GM13977 (cell line): ENCODE results near the gene BDH1.

Experiments
- DNase-seq: peaks from one replicate; pipeline ENCODE4 v3.0.0; 2012; ENCODE audit warnings: low spot score
- in situ Hi-C: fragments of 300-500 bp; cut with MboI; formaldehyde crosslinking; loops from one replicate; pipeline ENCODE4 v1.12.0; 2022; ENCODE audit warnings: low sequenced_read_pairs, low pct_unique_long_range_greater_than_20kb, mixed read lengths, inconsistent platforms; ENCODE audit not compliant: unreplicated experiment
- TF ChIP-seq, protein P1 (sequence below): IDR thresholded peaks from 2 replicates; pipeline ENCODE4 v1.5.1; 2012; ENCODE audit warnings: mild to moderate bottlenecking, control low read depth; ENCODE audit not compliant: insufficient read depth; ENCODE audit errors: extremely low read depth, missing control alignments

The BDH1 gene

DNA sequence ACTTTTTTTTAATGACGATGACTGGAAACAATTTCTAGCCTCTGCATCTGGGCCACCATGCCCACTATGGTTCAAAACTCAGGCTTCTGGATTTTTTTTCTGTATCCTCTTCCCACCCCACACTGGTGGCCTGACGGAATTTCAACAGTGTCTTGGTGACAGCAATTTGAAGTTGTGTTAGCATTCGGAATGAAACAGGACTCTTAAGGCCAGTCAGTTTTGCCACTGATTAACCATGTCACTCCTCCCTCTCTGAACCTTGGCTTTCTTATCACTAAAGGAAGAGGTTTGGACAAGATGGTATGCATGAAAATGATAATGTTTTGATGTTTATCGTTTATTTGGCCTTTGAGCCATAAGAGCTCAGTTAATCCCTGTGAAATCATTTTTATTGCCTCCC, 41.6 kb upstream of the BDH1 start:
- in situ Hi-C loops = no loop called here
- TF ChIP-seq, protein P1, sequence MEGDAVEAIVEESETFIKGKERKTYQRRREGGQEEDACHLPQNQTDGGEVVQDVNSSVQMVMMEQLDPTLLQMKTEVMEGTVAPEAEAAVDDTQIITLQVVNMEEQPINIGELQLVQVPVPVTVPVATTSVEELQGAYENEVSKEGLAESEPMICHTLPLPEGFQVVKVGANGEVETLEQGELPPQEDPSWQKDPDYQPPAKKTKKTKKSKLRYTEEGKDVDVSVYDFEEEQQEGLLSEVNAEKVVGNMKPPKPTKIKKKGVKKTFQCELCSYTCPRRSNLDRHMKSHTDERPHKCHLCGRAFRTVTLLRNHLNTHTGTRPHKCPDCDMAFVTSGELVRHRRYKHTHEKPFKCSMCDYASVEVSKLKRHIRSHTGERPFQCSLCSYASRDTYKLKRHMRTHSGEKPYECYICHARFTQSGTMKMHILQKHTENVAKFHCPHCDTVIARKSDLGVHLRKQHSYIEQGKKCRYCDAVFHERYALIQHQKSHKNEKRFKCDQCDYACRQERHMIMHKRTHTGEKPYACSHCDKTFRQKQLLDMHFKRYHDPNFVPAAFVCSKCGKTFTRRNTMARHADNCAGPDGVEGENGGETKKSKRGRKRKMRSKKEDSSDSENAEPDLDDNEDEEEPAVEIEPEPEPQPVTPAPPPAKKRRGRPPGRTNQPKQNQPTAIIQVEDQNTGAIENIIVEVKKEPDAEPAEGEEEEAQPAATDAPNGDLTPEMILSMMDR = no peak
- no peak for DNase-seq

DNA sequence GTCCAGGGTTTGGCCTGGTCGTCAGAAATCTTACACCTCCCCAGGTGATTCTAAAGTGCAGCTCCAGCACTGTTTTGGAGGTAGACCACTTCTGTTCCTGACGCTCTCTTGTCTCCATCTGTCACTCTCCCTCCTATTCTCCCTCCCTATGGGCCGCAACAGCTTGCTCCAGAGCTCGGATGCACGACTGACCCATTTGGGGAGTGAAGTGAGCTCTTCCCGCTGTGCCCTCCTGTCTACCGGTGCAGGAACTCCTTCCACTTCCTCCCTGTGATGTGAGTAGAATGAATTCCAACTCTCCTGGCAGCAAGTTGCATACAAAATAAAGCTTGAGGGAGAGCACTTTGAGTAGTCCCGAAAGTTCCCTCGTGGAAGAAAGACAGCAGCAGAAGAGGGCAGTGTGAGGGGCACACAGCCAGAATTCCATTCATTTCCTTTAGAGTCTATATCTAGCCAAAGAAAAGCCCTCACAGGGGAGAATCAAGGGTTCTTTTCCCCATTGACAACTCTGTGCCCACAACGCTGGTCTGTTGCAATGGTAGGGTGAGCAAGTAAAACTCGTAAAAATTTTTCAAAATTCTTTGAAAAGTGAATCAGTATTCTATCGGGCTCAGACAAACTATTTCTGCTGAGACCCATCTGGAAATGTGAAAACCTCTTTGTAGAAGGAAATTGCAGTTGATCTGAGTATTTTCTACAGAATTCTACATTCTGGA, 39.9 kb upstream of the BDH1 start:
- TF ChIP-seq, protein P1 = no peak
- no peak for DNase-seq
- in situ Hi-C loops = no loop called here

DNA sequence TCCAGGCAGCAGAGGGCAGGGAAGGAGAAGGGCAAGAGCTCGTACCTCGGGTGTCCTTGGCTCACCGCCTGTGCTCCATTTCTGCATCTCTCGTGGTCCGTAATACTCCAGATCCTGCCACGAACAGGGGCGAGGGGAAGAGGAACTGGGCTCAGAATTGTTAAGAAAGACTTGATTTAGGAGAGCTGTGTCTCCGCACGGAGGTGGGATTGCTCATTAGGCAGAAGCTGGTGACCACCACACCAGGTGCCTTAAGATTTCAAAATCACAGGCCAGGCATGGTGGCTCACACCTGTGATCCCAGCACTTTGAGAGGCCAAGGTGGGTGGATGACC, 37.2 kb upstream of the BDH1 start:
- TF ChIP-seq, protein P1 = no peak
- in situ Hi-C loops = no loop called here
- DNase-seq = no peak

DNA sequence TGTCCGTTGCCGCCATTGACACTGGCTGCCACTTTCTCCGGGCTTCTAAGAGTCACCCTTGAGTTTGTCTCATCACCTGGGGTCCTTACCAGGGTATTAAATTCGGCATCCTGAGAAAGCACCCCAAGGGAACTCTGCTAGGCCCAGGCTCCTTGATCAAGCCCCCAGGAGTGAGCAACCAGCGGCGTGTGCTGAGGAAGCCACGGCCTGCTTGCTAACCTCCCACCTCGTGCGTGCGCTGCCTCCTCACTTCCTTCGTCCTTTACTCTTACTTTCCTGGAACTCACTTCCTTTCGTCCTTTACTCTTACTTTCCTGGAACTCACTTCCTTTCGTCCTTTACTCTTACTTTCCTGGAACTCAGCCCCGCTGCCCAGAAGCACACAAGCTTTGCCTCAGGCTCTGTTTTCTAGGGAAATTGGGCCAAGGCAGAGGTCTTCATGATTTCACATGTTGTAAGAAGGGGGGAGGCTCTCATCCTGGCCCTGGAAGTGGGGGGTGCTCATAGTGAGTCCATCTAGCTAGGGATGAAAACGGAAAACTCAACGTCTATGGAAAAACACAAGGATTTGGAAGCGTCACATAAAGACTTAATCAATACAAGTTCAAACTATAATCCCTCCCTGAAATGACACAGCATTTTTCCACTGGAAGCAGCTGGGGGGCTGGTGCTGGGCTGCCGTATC, 36.7 kb upstream of the BDH1 start:
- in situ Hi-C loops = no loop called here
- DNase-seq = no peak
- TF ChIP-seq, protein P1 = no peak

DNA sequence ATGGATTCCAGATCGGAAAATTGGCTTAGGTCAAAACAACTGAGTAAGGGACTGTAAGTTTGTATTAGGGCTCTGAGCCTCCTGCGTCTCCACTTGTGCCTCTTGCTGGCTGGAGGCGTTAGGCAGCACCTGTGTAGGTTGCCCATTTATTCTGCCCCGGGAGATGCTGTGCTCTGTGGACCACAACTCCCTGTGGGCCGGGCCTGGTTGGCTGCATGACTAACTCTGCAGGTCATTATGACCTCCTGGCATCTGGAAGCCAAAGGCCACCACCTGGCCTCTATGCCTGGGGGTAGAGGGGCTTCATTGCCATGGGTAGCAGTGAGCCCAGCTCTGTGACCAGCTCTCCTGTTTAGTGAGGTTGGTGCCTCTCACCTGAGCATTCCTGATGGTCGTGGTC, 36.0 kb upstream of the BDH1 start:
- DNase-seq = no peak
- in situ Hi-C loops = no loop called here
- TF ChIP-seq, protein P1 = no peak

DNA sequence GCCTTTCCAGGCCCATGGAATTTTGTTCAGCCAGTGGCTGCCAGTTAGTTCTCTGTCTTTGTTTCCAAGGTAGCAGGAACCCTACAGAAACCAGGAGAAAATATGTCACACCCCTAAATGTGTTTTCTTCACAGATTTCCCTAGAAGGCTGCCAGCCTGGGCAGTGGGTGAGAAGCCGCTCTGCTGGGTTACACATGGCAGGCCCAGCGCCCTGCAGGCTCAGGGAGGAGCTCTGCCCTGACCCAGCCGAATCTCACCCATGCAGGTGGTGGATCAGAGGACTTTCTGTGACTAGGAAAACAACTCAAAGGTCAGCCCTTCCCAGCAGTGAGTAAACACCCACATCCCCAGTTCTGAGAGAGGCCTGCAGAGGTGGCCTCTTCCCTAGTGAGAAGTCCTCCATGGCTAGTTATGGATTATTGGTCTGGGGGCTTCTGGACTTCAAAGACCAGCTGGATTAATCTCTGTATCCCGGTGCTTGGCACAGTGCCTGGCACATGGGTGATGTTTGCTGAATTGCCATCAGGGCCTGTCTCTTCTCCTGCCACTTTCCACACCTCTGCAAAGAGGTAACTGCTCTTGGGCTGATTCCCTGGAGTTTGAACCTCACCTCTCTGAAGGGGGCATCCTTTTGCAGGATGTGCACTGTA, 34.7 kb upstream of the BDH1 start:
- in situ Hi-C loops = no loop called here
- no peak for DNase-seq
- TF ChIP-seq, protein P1 = no peak
